Smooth muscle cell (in vitro differentiated cells): ENCODE measurements around the gene AVEN. TPM values are rescaled to one million over a fixed set of nuclear protein-coding genes. Genes with fewer than 3 reads are reported as not detected.
"Not testable (repeated sequence)": the region's sequence is repeated elsewhere in the genome, so short reads cannot be mapped to it uniquely, and the experiment has no call there.

Experiments
- DNase-seq: peaks from one replicate; lab custom pipeline; 2025; ENCODE audit not compliant: unreplicated experiment; lab: John Stamatoyannopoulos, UW
- H2AFZ ChIP-seq: fragments of 200-600 bp; sonication (generic); 2 replicates; pipeline ENCODE4 v1.6.0; 2016; ENCODE audit warnings: antibody characterized with exemption, low read depth, mild to moderate bottlenecking
- H3F3A ChIP-seq: fragments of 200-600 bp; sonication (generic); 2 replicates; pipeline ENCODE4 v1.6.0; 2017; ENCODE audit warnings: antibody characterized with exemption, low read depth
- H3K27ac ChIP-seq: fragments of 200-600 bp; sonication (generic); 2 replicates; pipeline ENCODE4 v1.5.1; 2016; ENCODE audit warnings: low read depth, mild to moderate bottlenecking
- H3K27me3 ChIP-seq: fragments of 200-600 bp; sonication (generic); 2 replicates; pipeline ENCODE4 v1.6.1; 2016; ENCODE audit warnings: low read depth, mild to moderate bottlenecking
- H3K36me3 ChIP-seq: fragments of 200-600 bp; sonication (generic); 2 replicates; pipeline ENCODE4 v1.5.1; 2016; ENCODE audit warnings: low read depth
- H3K4me1 ChIP-seq: fragments of 200-600 bp; sonication (generic); 2 replicates; pipeline ENCODE4 v1.5.1; 2016; ENCODE audit warnings: low read depth
- H3K4me2 ChIP-seq: fragments of 200-600 bp; sonication (generic); 2 replicates; pipeline ENCODE4 v1.6.0; 2016; ENCODE audit warnings: mild to moderate bottlenecking
- H3K4me3 ChIP-seq: fragments of 200-600 bp; sonication (generic); 2 replicates; pipeline ENCODE4 v1.5.1; 2016; ENCODE audit warnings: mild to moderate bottlenecking
- H3K79me2 ChIP-seq: fragments of 200-600 bp; sonication (generic); 2 replicates; pipeline ENCODE4 v1.6.0; 2016; ENCODE audit warnings: low read depth, mild to moderate bottlenecking
- H3K9ac ChIP-seq: fragments of 200-600 bp; sonication (generic); 2 replicates; pipeline ENCODE4 v1.6.0; 2016; ENCODE audit warnings: low read depth
- H3K9me3 ChIP-seq: fragments of 200-600 bp; sonication (generic); replicated peaks from 2 replicates; pipeline ENCODE4 v1.5.1; 2016; ENCODE audit warnings: low read depth
- H4K20me1 ChIP-seq: fragments of 200-600 bp; sonication (generic); 2 replicates; pipeline ENCODE4 v1.6.0; 2016; ENCODE audit warnings: low read depth
- WGBS: methylation state at CpG from one replicate; pipeline ENCODE4 v1.1.7; 2016; ENCODE audit warnings: low lambda C conversion rate; 5-methylcytosine and 5-hydroxymethylcytosine counted together
- polyA plus RNA-seq: library from polyadenylated mRNA; unstranded; fragments of >200 nt; fragmentation: Nextera tagmentation; extraction: Ambion mirVana; gene quantifications from 2 replicates; pipeline ENCODE4 v1.2.1, GENCODE V29; 2016
- total RNA-seq: library from RNA; depleted of rRNA; stranded (reverse); fragments of >200 nt; gene quantifications from 2 replicates; pipeline ENCODE4 v1.2.3, GENCODE V29; 2014
- TF ChIP-seq, protein P1 (sequence below): fragments of 200-600 bp; sonication (generic); IDR thresholded peaks from 2 replicates; pipeline ENCODE4 v1.5.1; 2017; ENCODE audit warnings: borderline replicate concordance, mild to moderate bottlenecking, antibody characterized with exemption; ENCODE audit not compliant: insufficient read depth, poor library complexity, severe bottlenecking

Gene AVEN
- total and polyA plus RNA-seq, 2 experiments from 2014 or later, result 10.6 to 15.7 TPM

DNA sequence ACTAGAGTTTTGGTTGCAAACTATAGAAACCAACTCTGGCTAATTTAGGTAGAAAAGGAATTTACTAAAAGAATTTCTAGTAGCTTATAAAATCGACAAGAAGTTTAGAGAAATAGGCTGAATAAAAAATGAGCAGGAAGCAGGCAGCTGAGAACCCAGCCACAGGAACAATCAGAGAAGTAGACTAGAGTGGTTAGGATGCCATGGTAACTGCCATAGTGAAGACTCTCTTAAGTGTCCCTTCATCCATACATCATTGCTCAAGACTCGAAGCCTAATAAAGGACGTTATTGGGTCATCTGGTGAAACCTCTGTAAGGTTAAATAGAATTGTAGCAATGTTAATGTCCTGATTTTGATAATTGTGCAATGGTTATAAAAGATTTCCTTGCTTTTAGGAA, 13.8 kb downstream of the AVEN start:
- no peaks in the 10 kb centered on the region for H3K27me3 ChIP-seq
- H3K36me3 ChIP-seq, result no peaks in the 10 kb centered on the region
- peaks cover 9% of the 10 kb centered on the region for H3K79me2 ChIP-seq
- H4K20me1 ChIP-seq, result no peaks in the 10 kb centered on the region
- H3K9me3 ChIP-seq, result no peaks in the 10 kb centered on the region
- WGBS, result 89% methylated on average over 3 of the region's 3 CpGs
- H3K27ac ChIP-seq, result no peak overlapping the region
- H3K9ac ChIP-seq, result no peak overlapping the region
- H3K4me3 ChIP-seq, result no peak overlapping the region
- H3F3A ChIP-seq, result no peaks in the 10 kb centered on the region
- H3K4me1 ChIP-seq, result peaks cover 3% of the 10 kb centered on the region
- no peak for DNase-seq
- TF ChIP-seq, protein P1, sequence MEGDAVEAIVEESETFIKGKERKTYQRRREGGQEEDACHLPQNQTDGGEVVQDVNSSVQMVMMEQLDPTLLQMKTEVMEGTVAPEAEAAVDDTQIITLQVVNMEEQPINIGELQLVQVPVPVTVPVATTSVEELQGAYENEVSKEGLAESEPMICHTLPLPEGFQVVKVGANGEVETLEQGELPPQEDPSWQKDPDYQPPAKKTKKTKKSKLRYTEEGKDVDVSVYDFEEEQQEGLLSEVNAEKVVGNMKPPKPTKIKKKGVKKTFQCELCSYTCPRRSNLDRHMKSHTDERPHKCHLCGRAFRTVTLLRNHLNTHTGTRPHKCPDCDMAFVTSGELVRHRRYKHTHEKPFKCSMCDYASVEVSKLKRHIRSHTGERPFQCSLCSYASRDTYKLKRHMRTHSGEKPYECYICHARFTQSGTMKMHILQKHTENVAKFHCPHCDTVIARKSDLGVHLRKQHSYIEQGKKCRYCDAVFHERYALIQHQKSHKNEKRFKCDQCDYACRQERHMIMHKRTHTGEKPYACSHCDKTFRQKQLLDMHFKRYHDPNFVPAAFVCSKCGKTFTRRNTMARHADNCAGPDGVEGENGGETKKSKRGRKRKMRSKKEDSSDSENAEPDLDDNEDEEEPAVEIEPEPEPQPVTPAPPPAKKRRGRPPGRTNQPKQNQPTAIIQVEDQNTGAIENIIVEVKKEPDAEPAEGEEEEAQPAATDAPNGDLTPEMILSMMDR, result no peak
- H3K4me2 ChIP-seq, result no peak overlapping the region
- no peak overlapping the region for H2AFZ ChIP-seq

DNA sequence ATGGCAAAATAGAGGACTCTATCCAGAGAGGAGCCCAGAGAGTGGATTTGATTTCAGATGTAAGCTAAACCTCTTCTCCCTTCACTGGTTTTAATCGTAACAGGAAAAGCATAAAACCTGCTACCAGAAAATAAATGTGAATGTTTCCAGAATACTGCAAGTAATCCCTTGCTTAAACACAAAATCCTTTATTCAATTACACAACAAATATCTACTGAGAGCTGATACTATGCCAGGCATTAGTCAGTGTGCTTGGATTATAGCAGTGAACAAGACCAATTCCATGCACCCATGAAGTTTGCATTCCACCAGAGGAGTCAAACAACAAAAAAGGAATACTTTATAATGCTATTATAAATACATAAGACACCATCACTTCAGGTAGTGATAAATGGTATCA, 15.1 kb downstream of the AVEN start:
- Histone ChIP-seq H3K9me3 (no peaks in the 10 kb centered on the region), H2AFZ (no peak overlapping the region), H3K4me1 (peaks cover 3% of the 10 kb centered on the region), H4K20me1 (no peaks in the 10 kb centered on the region), H3K36me3 (no peaks in the 10 kb centered on the region), H3K27me3 (no peaks in the 10 kb centered on the region), H3K79me2 (no peaks in the 10 kb centered on the region), H3K4me3 (no peak overlapping the region), H3K27ac (no peak overlapping the region), H3K9ac (no peak overlapping the region), H3F3A (no peaks in the 10 kb centered on the region), H3K4me2 (peak overlapping the region; percentile 58)
- TF ChIP-seq, protein P1, result no peak
- no peak for DNase-seq
- WGBS, result 18% methylated on average over 1 of the region's 1 CpG

DNA sequence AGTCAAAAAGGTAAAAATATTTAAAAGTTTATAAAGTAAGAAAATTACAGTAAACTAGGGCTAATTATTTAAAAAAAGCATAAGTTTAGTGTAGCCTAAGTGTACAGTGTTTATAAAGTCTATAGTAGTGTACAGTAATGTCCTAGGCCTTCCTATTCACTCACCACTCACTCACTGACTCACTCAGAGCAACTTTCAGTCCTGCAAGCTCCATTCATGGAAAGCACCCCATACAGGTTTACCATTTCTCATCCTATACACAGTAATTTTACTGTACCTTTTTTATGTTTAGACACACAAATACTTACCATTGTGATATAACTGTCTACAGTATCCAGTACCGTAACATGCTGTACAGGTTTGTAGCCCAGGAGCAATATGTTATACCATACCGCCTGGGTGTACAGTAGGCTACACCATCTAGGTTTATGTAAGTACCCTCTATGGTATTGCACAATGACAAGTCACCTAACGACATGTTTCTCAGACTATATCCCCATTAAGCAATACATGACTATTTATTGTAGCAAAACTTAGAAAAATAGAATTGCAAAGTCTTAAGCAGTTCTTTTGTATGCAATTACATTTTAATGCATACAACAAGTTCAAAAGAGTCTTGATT, 19.5 kb downstream of the AVEN start:
- TF ChIP-seq, protein P1, result no peak
- no peak overlapping the region for H3K27ac ChIP-seq
- no peaks in the 10 kb centered on the region for H3F3A ChIP-seq
- H3K9ac ChIP-seq, result no peak overlapping the region
- no peaks in the 10 kb centered on the region for H4K20me1 ChIP-seq
- no peaks in the 10 kb centered on the region for H3K27me3 ChIP-seq
- no peak overlapping the region for H3K4me2 ChIP-seq
- peaks cover 3% of the 10 kb centered on the region for H3K4me1 ChIP-seq
- no peaks in the 10 kb centered on the region for H3K36me3 ChIP-seq
- H3K9me3 ChIP-seq, result no peaks in the 10 kb centered on the region
- no peak overlapping the region for H3K4me3 ChIP-seq
- no peak for DNase-seq
- H3K79me2 ChIP-seq, result no peaks in the 10 kb centered on the region
- H2AFZ ChIP-seq, result no peak overlapping the region
- 92% methylated on average over 3 of the region's 3 CpGs for WGBS

DNA sequence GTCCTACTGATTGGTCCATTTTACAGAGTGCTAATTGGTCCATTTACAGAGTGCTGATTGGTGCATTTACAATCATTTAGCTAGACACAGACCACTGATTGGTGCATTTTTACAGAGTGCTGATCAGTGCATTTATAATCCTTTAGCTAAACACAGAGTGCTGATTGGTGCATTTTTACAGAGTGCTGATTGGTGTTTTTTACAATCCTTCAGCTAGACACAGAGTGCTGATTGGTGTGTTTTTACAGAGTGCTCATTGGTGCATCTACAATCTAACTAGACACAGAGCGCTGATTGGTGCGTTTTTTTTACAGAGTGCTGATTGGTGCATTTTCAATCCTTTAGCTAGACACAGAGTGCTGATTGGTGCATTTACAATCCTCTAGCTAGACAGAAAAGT, 20.3 kb downstream of the AVEN start:
- not testable (repeated sequence) for H3K27me3 ChIP-seq, H2AFZ ChIP-seq, H3K4me2 ChIP-seq, H3K4me3 ChIP-seq, H3K9ac ChIP-seq, H3K36me3 ChIP-seq, H3F3A ChIP-seq, H3K79me2 ChIP-seq, DNase-seq, H3K9me3 ChIP-seq, H3K4me1 ChIP-seq, H3K27ac ChIP-seq, H4K20me1 ChIP-seq
- WGBS, result 100% methylated on average over 2 of the region's 2 CpGs
